Muscle layer of colon (tissue), 2 donors: Measurements from ENCODE around the gene KATNB1.

Experiments used
- H3K27ac ChIP-seq: one replicate; pipeline ENCODE4 v1.7.0; 2013; ENCODE audit warnings: low read depth, mild to moderate bottlenecking, low read length, moderate library complexity
- H3K27me3 ChIP-seq, 2 donors: one replicate each; pipeline ENCODE4 v1.7.0; 2013; ENCODE audit warnings: low read length in 2 of 2, mild to moderate bottlenecking in 2 of 2; ENCODE audit not compliant: insufficient read depth in 2 of 2, control insufficient read depth in 1 of 2
- H3K36me3 ChIP-seq: one replicate; pipeline ENCODE4 v1.7.0; 2013; ENCODE audit warnings: mild to moderate bottlenecking, low read length; ENCODE audit not compliant: insufficient read depth
- H3K4me1 ChIP-seq: one replicate; pipeline ENCODE4 v1.7.0; 2013; ENCODE audit warnings: mild to moderate bottlenecking, low read length; ENCODE audit not compliant: insufficient read depth
- H3K4me3 ChIP-seq, 2 donors: one replicate each; pipeline ENCODE4 v1.7.0; 2013; ENCODE audit warnings: low read length in 2 of 2, low read depth in 1 of 2, mild to moderate bottlenecking in 1 of 2, moderate library complexity in 1 of 2
- H3K9ac ChIP-seq: one replicate; pipeline ENCODE4 v1.7.0; 2013; ENCODE audit warnings: low read length
- H3K9me3 ChIP-seq: one replicate; pipeline ENCODE4 v1.7.0; 2013; ENCODE audit warnings: mild to moderate bottlenecking, low read length
- donor health status: abdominal sarcoma.
- donor health status: Adenocarcinoma of cecum.

The KATNB1 gene

GRCh38 chr16:57784334-57784733 is 48.8 kb downstream of the KATNB1 start:
- Histone ChIP-seq H3K36me3 (no peaks in the 10 kb centered on the region), H3K27ac (no peak overlapping the region), H3K4me3 (no peak overlapping the region), H3K27me3 (no peaks in the 10 kb centered on the region), H3K4me1 (no peaks in the 10 kb centered on the region), H3K9ac (no peak overlapping the region), H3K9me3 (no peaks in the 10 kb centered on the region)

DNA sequence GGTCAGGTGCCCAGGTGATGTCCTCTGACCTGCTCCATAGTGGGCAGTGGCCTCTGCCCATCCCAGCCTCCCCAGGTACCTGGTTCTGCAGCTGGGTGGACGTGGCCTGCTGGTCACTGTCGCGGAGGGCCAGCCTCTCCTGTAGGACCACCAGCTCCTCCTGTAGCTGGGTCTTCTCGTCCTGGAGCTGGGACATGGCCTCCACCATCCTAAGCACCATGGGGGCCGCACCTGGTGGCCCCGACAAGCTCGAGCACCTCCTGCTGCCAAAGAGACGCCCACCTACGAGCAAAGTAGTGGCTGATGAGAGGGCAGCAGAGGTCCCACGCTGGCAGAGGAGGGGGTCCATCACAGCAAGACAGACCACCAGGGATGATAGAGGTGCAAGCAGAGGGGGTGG is 49.8 kb downstream of the KATNB1 start:
- Histone ChIP-seq H3K4me3 (no peak overlapping the region), H3K27ac (no peak overlapping the region), H3K27me3 (no peaks in the 10 kb centered on the region), H3K36me3 (peaks cover 3% of the 10 kb centered on the region), H3K9me3 (no peaks in the 10 kb centered on the region), H3K4me1 (no peaks in the 10 kb centered on the region), H3K9ac (no peak overlapping the region)

DNA sequence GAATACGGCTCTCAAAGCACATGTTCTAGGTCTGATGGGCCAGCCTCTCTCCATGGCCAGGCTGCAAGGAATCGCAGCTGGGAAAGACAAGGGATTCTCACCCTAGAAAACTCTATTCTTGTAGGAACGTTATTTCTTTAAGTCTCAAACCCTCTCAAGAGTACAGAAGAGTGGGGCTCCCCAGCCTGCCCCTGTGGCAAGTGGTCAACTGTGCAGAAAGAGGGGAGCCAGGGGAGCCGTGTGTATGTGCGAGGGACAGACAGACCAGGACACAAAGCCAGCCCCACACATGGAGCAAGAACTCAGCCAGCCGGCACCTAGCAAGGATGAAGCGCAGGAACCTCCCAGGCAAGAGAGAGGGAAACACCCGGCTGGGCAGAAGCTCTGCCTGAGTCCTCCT is 50.4 kb downstream of the KATNB1 start:
- no peak overlapping the region for H3K9ac ChIP-seq
- no peak overlapping the region for H3K27ac ChIP-seq
- peaks cover 7% of the 10 kb centered on the region for H3K36me3 ChIP-seq
- H3K27me3 ChIP-seq: no peaks in the 10 kb centered on the region
- no peak overlapping the region for H3K4me3 ChIP-seq
- H3K9me3 ChIP-seq: no peaks in the 10 kb centered on the region
- no peaks in the 10 kb centered on the region for H3K4me1 ChIP-seq

- peaks cover 7% of the 10 kb centered on the region for H3K36me3 ChIP-seq
Measured at GRCh38 chr16:57786632-57787518, 51.3 kb downstream of the KATNB1 start.

DNA sequence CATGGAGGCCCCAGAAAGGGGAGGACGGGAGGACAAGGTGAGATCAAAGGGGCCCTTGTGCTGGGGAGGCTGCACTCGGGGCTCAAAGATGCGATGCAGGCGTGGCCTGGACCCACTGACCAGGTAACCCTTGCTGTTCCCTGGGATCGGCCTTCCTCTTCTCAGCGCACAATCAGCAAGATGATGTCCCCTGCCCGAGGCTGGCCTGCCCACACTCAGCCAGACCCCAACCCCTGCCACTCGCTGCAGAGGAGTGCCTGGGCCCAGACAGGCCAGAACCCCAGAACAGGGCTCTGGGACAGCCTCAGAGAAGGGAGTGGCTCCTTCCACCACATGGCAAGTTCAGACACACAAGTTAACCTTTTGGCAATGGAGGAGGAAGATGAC is 51.9 kb downstream of the KATNB1 start:
- Histone ChIP-seq H3K4me1 (no peaks in the 10 kb centered on the region), H3K27ac (no peak overlapping the region), H3K9me3 (no peaks in the 10 kb centered on the region), H3K4me3 (no peak overlapping the region), H3K9ac (no peak overlapping the region), H3K27me3 (no peaks in the 10 kb centered on the region), H3K36me3 (peaks cover 7% of the 10 kb centered on the region)

More at GRCh38 chr16:57786632-57787518, 51.3 kb downstream of the KATNB1 start:
- H3K9me3 ChIP-seq: no peaks in the 10 kb centered on the region
- H3K27ac ChIP-seq: no peak overlapping the region
- no peak overlapping the region for H3K9ac ChIP-seq
- no peaks in the 10 kb centered on the region for H3K27me3 ChIP-seq
- H3K4me1 ChIP-seq: no peaks in the 10 kb centered on the region
- H3K4me3 ChIP-seq: no peak overlapping the region

DNA sequence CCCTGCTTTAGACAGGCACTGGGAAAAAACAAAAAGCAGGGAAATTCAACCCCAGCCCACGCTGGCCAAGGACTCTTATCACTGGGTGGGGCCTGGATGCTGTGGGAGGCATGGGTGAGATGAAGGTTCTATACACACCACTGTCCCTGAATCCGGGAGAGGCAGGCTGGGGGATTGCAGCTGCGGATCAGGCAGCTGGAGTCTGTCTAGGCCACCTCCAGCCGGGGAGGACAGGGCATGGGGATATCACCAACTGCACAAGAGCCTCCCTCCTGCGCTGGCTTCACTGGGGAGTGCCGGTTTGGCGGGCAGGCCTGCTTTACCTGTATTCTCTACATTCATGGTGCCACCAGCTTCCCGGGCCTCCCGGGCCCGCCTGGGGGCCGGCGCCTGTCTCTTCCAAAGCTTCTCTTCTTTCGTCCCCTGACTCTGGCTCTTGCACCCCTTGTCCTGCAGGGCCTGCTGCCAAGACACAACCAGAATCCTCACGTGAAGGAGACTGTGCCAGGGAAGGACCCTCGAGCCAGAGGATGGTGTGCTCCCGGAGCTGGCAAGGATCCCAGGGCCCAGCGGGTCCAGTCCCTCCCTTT is 52.8 kb downstream of the KATNB1 start:
- H3K4me1 ChIP-seq: no peaks in the 10 kb centered on the region
- H3K9ac ChIP-seq: no peak overlapping the region
- H3K36me3 ChIP-seq: peaks cover 7% of the 10 kb centered on the region
- H3K27ac ChIP-seq: no peak overlapping the region
- no peaks in the 10 kb centered on the region for H3K27me3 ChIP-seq
- no peak overlapping the region for H3K4me3 ChIP-seq
- H3K9me3 ChIP-seq: no peaks in the 10 kb centered on the region

GRCh38 chr16:57788951-57789350 is 53.4 kb downstream of the KATNB1 start:
- Histone ChIP-seq H3K27ac (no peak overlapping the region), H3K4me3 (no peak overlapping the region), H3K36me3 (peaks cover 7% of the 10 kb centered on the region), H3K27me3 (no peaks in the 10 kb centered on the region), H3K9ac (no peak overlapping the region), H3K9me3 (no peaks in the 10 kb centered on the region), H3K4me1 (no peaks in the 10 kb centered on the region)

DNA sequence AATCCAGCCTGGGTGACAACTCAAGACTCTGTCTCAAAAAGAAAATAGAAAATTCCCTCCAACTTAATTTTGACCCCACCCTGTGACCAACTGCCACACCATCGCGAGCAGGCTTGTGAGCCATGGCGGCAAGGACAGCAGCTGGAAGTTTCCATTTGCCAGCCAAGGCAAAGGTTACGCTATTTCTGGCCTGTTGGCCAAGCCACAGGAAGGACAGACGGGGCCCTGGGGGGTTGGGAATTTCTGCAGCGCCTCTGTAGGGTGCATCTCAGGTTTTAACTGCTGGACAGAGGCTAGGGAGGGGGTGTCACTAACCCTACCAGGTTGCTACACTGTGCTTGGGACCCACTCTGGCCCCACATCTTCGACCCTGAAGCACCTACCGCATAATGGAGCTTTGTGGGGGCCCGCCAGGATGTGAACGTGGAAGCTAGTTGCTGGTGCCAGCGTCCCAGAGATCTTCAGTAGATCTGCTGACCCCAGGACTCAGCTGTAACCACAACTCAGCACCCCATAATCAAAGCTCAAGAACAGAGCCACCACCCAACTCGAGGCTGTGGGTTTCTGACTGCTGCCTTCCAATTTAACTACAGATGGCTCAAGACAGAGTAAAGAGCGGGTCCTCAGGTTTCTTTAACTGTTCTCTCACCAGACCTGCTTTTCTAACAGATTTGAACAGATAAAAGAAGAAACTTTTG is 55.8 kb downstream of the KATNB1 start:
- Histone ChIP-seq H3K36me3 (peaks cover 7% of the 10 kb centered on the region), H3K4me3 (no peak overlapping the region), H3K27ac (no peak overlapping the region), H3K4me1 (no peaks in the 10 kb centered on the region), H3K27me3 (no peaks in the 10 kb centered on the region), H3K9me3 (no peaks in the 10 kb centered on the region), H3K9ac (no peak overlapping the region)

DNA sequence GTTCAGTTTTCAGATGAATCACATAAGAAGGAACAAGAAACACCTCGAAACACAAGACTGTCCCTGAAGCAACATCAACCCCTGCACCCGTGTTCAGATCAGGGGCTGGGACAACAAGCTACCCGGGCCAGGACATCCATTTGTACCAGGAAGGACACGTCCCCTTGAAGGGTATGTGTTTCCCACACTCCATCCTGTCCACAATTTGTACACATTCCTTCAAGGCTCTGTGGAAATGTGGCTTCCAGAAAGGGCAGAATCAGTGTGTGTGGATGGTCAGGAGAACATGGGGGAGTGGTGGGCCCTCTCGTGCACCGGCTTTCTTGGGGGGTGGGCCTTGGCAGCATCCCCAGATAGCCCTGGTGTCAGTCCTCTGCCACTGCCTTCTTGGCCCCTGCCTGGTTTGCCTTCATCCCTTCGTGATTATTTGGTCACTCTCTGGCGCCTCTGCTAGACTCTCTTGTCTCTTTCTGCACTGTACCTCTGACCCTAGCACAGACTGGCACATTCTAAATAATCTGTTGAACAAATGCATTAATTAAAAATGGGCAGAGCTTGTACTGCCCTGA is 56.4 kb downstream of the KATNB1 start:
- Histone ChIP-seq H3K9me3 (no peaks in the 10 kb centered on the region), H3K36me3 (peaks cover 11% of the 10 kb centered on the region), H3K4me3 (no peak overlapping the region), H3K27ac (no peak overlapping the region), H3K9ac (no peak overlapping the region), H3K4me1 (no peaks in the 10 kb centered on the region), H3K27me3 (no peaks in the 10 kb centered on the region)

DNA sequence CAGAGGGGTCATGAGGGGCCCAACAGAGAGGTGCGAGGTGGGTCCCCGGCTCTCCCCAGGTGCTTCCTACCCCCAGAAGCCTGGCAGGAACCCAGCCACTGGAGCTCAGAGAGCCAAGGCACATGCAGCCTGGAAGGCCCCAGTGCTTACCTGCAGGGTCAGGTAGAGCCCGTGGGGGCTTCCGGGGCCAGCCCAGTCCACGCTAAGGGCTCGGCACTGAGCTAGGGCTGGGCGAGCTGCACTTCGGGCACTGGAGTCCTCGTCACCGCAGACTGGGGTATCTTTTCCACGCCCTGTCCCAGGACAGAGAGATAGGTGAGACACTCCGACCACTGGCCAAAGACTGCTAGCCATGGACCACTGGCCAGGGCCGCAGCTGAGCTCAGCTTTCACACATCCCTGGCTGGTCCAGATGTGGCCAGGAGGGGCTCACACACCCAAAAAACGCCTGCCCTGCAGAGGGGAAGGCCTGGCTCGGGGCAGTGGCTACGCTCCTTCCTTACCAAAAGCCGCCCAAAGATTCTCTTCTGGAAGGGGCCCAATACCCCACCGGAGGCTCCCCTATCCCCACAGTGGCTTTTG is 59.4 kb downstream of the KATNB1 start:
- Histone ChIP-seq H3K9ac (no peak overlapping the region), H3K27ac (no peak overlapping the region), H3K4me3 (no peak overlapping the region), H3K4me1 (peaks cover 7% of the 10 kb centered on the region), H3K36me3 (peaks cover 12% of the 10 kb centered on the region), H3K27me3 (no peaks in the 10 kb centered on the region), H3K9me3 (no peaks in the 10 kb centered on the region)

DNA sequence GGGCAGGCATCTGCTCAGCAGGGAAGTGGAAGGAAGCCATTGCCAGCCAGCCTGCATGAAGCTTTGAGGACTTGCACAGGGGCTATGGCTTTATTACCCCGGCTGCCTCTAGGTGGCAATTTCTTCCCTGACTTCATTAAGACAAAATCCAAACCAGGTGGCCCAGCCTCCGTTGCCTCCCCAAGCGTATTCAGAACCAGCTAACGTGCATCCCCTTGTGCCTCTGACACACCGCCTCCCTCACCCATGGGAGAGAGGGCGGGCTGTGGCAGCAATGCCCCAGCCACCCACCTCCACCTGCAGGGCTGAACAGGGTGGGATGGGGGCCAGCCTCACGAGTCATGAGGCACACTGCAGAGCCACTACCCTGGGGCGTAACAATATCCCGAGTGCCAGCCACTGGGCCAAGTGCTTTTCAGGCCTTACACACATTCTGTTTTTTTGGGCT is 59.9 kb downstream of the KATNB1 start:
- Histone ChIP-seq H3K9me3 (no peaks in the 10 kb centered on the region), H3K27ac (no peak overlapping the region), H3K4me3 (no peak overlapping the region), H3K36me3 (peaks cover 8% of the 10 kb centered on the region), H3K9ac (no peak overlapping the region), H3K27me3 (no peaks in the 10 kb centered on the region), H3K4me1 (peaks cover 11% of the 10 kb centered on the region)
